H1 (cell line): ENCODE results near the gene RREB1. TPM values are rescaled to one million over a fixed set of nuclear protein-coding genes. Genes with fewer than 3 reads are reported as not detected.

Experiments
- CTCF ChIP-seq, 3 experiments: IDR thresholded peaks; 1 replicate in 2 of 3; 2 replicates in 1 of 3; pipeline versions ENCODE4 v1.5.1 to v1.6.1; 2011; ENCODE audit warnings: low read length in 3 of 3, mild to moderate bottlenecking in 3 of 3, inconsistent platforms in 2 of 3, low read depth in 1 of 3, moderate library complexity in 1 of 3; ENCODE audit not compliant: insufficient read depth in 1 of 3; ENCODE audit errors: control extremely low read depth in 1 of 3
- EGR1 ChIP-seq: IDR thresholded peaks from 2 replicates; pipeline ENCODE4 v1.6.1; 2011; ENCODE audit warnings: low read depth, low read length, borderline replicate concordance
- SIX5 ChIP-seq: IDR thresholded peaks from 2 replicates; pipeline ENCODE4 v1.6.1; 2011; ENCODE audit warnings: mild to moderate bottlenecking, low read depth, low read length
- USF2 ChIP-seq: IDR thresholded peaks from 2 replicates; pipeline ENCODE4 v1.6.1; 2011; ENCODE audit warnings: low read length, improper control_type of control experiment
- polyA plus RNA-seq, 7 experiments: library from polyadenylated mRNA; depleted of rRNA in 3 of 7; stranded (reverse) in 5 of 7; unstranded in 2 of 7; fragments of >200 nt in 5 of 7; fragments of 200-250 nt in 2 of 7; gene quantifications; 1 replicate in 5 of 7; 2 replicates in 1 of 7; 4 replicates in 1 of 7; pipeline versions ENCODE4 v1.2.1 to v1.2.3, GENCODE V29; 2011 to 2013; ENCODE audit warnings: missing spikeins in 2 of 7, mixed read lengths in 2 of 7
- total RNA-seq: library from RNA; stranded (reverse); fragmentation: NEBNext Ultra II Directional; extraction: Animal tissue kit (Norgen Biotek cat#: 25700); gene quantifications from 2 replicates; pipeline ENCODE4 v1.2.1, GENCODE V29; 2021

The RREB1 gene
- total and polyA plus RNA-seq, 2 of the 8 experiments (the other 6 are each of a cell fraction or from before 2014, with no cell fraction given), result 3.9 to 34.7 TPM

DNA sequence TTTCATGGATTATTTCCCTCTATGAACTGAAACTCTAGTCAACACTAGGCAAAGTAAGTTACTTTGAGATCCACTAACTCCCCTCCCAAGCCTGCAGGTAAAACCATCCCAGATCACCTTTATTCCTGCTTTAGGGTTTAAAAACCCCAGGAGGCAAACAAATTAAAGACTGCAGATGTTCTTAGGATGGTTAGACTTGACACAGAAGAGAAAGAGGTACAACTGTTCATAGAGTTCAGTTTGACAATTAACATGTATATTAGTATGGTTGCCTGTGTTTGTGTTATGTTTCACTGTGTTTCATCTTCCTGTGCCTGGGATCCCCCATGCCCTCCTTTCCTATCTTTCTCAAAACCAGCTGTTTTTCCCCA, 53.5 kb downstream of the RREB1 start (continued):
- TF ChIP-seq CTCF (IDR thresholded peaks at IDR 0.05; ENCODE audit: control extremely low read depth in 1 of 3, insufficient read depth in 1 of 3, low read depth in 1 of 3, low read length in 3 of 3) (no peak), SIX5 (no peak), EGR1 (no peak), USF2 (no peak)
